Stimulated activated naive CD8-positive, alpha-beta T cell treated with anti-CD3 and anti-CD28 coated beads, Interleukin-15, amount 100 ng/mL, for 72 hours (primary cell): ENCODE measurements around the gene CKAP2L.
"Not testable (repeated sequence)": the region's sequence is repeated elsewhere in the genome, so short reads cannot be mapped to it uniquely, and the experiment has no call there.

Experiments
- ATAC-seq: fragments of 150-1000 bp; cut with Tn5 transposase; 2 replicates; pipeline ENCODE4 v1.10.0; 2021; ENCODE audit warnings: mild to moderate bottlenecking, moderate library complexity
- DNase-seq, 2 donors: peaks; one replicate each; pipeline ENCODE4 v3.0.0; 2021 to 2022
- H3K27ac Mint-ChIP-seq, 2 donors: one replicate each; pipeline ENCODE4 v1.8.0; 2022; ENCODE audit warnings: mild to moderate bottlenecking in 2 of 2, mixed read lengths in 2 of 2, moderate library complexity in 2 of 2
- H3K27me3 Mint-ChIP-seq: one replicate; pipeline ENCODE4 v1.8.0; 2022; ENCODE audit warnings: mixed read lengths
- H3K4me1 Mint-ChIP-seq: one replicate; pipeline ENCODE4 v1.8.0; 2022; ENCODE audit warnings: mild to moderate bottlenecking, mixed read lengths
- H3K4me3 Mint-ChIP-seq, 2 donors: one replicate each; pipeline ENCODE4 v1.8.0; 2022; ENCODE audit warnings: mild to moderate bottlenecking in 2 of 2, mixed read lengths in 2 of 2, moderate library complexity in 1 of 2
- H3K9me3 Mint-ChIP-seq, 2 donors: one replicate each; pipeline ENCODE4 v1.8.0; 2022; ENCODE audit warnings: mixed read lengths in 2 of 2

Gene CKAP2L

DNA sequence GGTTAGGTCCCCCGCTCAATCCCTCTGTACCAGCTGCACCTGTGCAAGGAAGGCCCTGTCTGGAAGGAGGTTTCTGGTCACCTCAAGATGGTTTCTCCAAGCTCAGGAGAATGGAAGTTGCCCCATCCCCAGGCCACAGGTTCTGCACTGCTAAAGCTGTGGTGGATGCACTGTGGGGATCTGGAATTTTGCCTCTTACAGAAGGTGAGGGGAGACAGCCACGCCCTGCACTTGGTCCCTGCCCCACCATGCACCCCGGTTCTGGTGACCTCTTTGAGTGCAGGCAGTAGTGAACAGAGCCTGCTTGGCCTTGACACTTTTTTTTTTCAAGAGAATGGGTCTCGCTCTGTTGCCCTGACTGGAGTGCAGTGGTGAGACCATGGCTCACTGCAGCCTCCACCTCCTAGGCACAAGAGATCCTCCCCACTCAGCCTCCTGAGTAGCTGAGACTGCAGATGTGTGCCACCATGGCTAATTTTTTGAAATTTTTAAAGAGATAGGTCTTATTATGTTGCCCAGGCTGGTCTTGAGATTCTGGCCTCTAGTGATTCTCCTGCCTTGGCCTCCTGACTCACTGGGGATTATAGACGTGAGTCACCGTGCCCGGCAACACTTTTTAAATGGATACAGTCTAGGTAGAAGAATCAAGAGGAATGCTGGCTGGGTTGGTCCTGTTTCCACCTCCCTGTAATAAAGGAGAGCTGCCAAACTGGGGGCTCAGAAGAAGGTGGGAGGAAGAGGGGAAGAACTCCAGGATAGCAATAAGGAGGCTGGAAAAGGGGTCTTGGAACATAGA lies 49.4 kb downstream of the CKAP2L start:
- Mint-ChIP-seq H3K4me3 (no peak overlapping the region), H3K9me3 (no peaks in the 10 kb centered on the region), H3K27ac (no peak overlapping the region), H3K4me1 (peaks cover 9% of the 10 kb centered on the region), H3K27me3 (peaks cover 43% of the 10 kb centered on the region)
- DNase-seq = no peak
- ATAC-seq = no peak

DNA sequence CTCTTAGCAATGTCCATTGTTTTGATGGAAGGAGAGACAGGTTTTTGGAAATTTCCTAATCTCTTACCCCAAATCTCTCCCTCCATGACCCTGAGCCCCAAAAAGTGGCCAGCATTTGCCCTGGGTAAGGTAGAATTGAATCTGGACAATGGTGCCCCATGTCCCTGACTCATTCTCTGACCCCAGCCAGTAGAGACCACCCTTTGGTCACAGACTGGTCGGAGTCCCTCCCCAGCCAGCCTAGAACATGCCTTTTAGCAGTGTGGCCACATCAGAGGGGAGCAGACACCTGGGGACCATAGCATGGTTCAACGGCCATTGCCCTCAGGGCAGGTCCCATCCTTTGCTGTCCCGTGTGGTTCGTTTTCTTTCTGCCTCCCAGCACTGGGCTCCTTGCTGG lies 50.1 kb downstream of the CKAP2L start:
- H3K9me3 Mint-ChIP-seq = no peaks in the 10 kb centered on the region
- H3K27me3 Mint-ChIP-seq = peaks cover 49% of the 10 kb centered on the region
- no peak overlapping the region for H3K27ac Mint-ChIP-seq
- ATAC-seq = no peak
- no peak for DNase-seq
- H3K4me1 Mint-ChIP-seq = peaks cover 9% of the 10 kb centered on the region
- H3K4me3 Mint-ChIP-seq = no peak overlapping the region

DNA sequence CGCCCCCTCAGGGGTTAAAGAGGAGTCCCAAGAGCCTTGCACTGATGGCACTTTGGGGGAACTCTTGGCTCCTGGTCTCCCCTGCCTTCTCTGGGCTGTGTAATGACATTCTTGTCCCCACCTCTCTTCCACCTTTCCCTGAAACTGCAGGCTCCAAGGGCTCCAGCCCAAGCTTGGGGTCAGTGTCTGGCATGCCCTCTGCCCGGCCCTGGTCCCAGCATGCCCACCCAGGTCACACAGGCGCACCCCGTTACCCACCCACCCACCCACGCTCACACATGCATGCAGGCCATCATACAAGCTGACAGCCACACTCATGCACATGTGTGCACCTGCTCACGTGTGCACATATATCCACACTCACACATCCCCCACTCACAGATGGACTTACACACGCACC lies 50.5 kb downstream of the CKAP2L start:
- H3K9me3 Mint-ChIP-seq = no peaks in the 10 kb centered on the region
- H3K27ac Mint-ChIP-seq = no peak overlapping the region
- H3K4me1 Mint-ChIP-seq = peaks cover 9% of the 10 kb centered on the region
- peaks cover 51% of the 10 kb centered on the region for H3K27me3 Mint-ChIP-seq
- ATAC-seq = no peak
- no peak overlapping the region for H3K4me3 Mint-ChIP-seq
- DNase-seq = no peak

DNA sequence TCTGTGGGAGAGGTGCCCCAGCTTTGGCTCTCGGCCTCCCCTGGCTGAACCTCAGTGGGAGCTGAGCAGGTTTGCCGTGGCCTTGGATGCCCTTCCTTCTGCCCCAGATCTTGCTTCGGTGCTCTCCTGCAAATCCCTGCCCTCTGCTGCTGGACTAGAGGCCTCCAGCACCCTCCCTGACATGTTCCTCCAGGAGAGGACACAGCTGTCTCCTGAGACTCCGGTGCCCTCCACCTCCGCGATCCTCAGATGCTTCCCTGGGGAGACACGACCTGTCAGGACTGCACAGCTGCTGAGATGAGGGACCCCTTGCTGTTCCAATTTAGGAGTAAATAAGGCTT lies 50.9 kb downstream of the CKAP2L start:
- H3K27ac Mint-ChIP-seq = no peak overlapping the region

DNA sequence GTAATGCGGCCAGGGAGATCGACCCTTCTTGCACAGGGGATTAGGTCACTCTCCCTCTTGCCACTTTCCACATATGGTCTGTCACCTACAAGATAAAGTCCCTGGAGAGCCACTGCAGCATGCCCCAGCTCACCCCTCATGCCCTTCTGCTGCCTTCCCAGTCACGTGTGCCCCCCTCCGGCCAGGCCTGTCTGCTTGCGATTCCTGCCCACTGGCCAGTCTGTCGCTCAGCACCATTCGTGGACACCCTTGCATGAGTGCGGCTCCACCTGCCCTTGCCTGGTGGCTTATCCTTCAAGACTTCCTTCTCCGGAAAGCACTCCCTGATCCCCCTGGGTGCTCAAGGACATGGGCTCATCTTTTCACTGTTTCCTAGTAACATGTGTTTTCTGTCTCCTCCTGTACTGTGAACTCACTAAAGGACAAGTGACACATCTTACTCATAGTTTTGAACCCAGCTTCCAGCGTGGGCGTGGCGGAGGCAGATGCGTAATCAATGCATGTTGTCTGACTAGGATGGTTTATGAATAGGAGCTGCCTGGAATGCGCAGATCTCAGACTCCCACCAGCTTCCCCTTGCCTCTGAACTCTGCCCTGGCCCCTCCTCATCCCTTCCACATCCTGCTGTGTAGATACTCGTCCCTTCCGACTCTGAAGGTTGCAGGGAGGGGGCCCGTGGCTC lies 51.4 kb downstream of the CKAP2L start:
- DNase-seq = peak in 1 of 2 donors; percentile 9
- ATAC-seq = no peak

More for the DNA sequence above, 50.9 kb downstream of the CKAP2L start:
- ATAC-seq (no peak), DNase-seq (peak in 1 of 2 donors; percentile 6)
- no peaks in the 10 kb centered on the region for H3K9me3 Mint-ChIP-seq
- H3K4me3 Mint-ChIP-seq = no peak overlapping the region
- peaks cover 9% of the 10 kb centered on the region for H3K4me1 Mint-ChIP-seq
- peaks cover 51% of the 10 kb centered on the region for H3K27me3 Mint-ChIP-seq

DNA sequence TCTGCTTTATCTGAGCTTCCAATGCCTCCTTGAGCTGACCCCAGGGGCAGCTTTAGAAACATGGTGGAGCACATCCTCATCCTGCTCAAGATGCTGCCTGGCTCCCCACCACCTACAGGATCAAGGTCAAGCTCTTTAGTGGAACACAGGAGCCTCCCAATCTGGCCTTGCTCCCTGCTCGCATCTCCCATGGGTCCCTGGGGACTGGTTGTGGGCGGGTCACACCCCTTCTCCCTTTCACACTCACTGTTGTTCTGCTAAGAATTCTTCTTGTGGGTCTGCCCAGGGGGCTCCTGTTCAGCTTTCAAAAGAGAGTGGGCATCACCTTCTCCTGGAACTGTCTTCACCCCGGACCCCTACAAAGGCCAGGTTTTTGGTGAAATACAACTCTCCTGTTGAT lies 51.9 kb downstream of the CKAP2L start:
- H3K27me3 Mint-ChIP-seq = peaks cover 51% of the 10 kb centered on the region
- no peaks in the 10 kb centered on the region for H3K9me3 Mint-ChIP-seq
- H3K4me1 Mint-ChIP-seq = peaks cover 18% of the 10 kb centered on the region
- peak overlapping the region in 1 of 2 donors; percentile 86 for H3K27ac Mint-ChIP-seq
- H3K4me3 Mint-ChIP-seq = no peak overlapping the region
- ATAC-seq (no peak), DNase-seq (peak in 1 of 2 donors; percentile 2)

More for the DNA sequence above, 51.4 kb downstream of the CKAP2L start:
- H3K27ac Mint-ChIP-seq = peak overlapping the region in 1 of 2 donors; percentile 86
- peaks cover 51% of the 10 kb centered on the region for H3K27me3 Mint-ChIP-seq
- H3K4me3 Mint-ChIP-seq = no peak overlapping the region
- no peaks in the 10 kb centered on the region for H3K9me3 Mint-ChIP-seq
- H3K4me1 Mint-ChIP-seq = peaks cover 12% of the 10 kb centered on the region

DNA sequence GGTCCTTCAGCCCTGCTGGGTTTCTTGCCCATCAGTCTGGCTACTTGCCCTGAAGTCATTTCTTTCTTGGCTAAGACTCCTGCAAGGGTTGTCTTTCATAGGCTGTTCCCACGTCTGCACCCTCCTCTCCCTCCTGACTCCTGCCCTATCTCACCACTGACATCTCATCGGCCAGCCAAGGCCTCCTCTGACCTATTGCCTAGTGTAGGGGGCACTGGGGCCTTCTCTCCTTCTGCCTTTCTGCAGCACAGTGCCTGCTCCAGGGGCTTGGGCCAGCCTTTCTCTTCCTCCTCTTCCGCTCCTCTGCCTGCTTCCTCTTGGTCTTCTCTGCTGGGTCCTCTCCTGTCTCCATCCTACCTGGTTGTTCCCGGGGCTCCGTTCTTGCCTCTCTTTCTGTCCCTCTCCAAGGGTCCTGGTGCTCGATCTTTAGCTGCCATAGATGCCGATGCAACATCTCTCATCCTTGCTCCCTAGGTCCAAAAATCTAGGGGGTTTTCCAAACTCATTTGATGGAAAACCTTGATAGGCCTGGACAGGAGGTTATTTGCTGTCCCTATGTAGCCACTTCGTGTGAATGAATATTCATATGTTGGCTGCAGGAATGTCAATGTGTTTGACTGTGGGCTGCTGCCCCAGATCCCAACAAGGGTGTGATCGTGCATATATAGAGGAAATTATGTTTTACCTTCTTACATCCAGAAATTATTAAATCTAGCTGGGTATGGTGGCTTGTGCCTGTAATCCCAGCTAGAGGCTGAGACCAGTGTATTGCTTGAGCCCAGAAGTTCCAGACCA lies 53.3 kb downstream of the CKAP2L start:
- peak in 1 of 2 donors; percentile 7 for DNase-seq
- Mint-ChIP-seq H3K4me1 (peaks cover 30% of the 10 kb centered on the region), H3K27me3 (peaks cover 57% of the 10 kb centered on the region), H3K27ac (peak overlapping the region in 1 of 2 donors; percentile 22), H3K4me3 (no peak overlapping the region), H3K9me3 (no peaks in the 10 kb centered on the region)
- ATAC-seq = no peak

DNA sequence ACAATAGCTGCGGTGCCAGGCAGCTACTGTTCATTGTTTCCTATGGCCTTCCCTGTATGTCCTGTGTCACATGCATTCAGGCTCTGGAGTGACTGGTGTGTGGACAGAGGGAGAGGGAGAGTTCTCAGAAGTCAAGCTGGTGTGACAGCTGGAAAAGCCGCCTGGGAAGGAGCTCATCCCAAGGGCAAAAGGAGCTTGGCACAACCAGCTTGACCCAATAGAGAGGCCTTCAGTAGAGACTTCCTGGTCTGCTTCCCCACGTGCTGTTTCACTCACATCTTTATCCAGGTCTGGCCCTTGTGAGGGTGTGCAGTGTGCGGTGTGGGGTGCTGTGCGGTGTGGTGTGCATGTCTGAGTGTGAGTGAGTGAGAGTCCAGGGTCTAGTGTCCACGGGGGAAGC lies 54.7 kb downstream of the CKAP2L start:
- Mint-ChIP-seq H3K4me1 (peaks cover 38% of the 10 kb centered on the region), H3K27ac (no peak overlapping the region), H3K4me3 (no peak overlapping the region)

DNA sequence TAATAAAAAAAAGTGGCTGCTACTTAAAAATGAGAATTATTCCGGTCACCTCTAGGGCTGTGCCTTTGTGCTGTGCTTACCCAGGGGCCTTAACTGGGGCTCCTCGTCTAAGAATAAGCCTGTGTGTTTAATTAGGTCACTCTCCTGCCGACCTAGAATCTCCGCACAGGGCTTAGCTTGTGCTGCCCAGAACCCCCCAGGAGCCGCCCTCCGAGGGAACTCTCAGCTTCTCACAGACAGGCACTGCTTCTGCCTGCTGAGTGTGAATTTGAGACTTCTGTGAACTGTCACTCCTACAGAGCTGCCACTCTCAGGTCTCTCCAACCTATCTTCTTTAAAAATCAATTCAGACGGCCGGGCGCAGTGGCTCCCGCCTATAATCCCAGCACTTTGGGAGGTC lies 55.4 kb downstream of the CKAP2L start:
- Mint-ChIP-seq H3K4me1 (peaks cover 38% of the 10 kb centered on the region), H3K4me3 (no peak overlapping the region), H3K27ac (peak overlapping the region in 1 of 2 donors; percentile 27), H3K9me3 (no peaks in the 10 kb centered on the region), H3K27me3 (peaks cover 68% of the 10 kb centered on the region)
- DNase-seq (peak in 1 of 2 donors; percentile 3), ATAC-seq (no peak)

More for the DNA sequence above, 54.7 kb downstream of the CKAP2L start:
- Mint-ChIP-seq H3K27me3 (peaks cover 68% of the 10 kb centered on the region), H3K9me3 (no peaks in the 10 kb centered on the region)
- ATAC-seq (no peak), DNase-seq (peak in 1 of 2 donors; percentile 2)

DNA sequence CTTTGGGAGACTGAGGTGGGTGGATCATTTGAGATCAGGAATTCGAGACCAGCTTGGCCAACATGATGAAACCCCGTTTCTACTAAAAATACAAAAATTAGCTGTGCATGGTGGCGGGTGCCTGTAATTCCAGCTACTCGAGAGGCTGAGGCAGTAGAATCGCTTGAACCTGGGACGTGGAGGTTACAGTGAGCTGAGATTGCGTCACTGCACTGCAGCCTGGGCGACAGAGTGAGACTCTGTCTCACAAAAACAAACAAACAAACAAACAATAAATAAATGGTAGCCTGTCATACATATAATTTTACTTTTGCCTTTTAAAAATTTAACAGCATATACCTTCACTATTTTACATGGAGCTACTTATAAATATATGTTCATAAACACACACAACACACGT lies 57.5 kb downstream of the CKAP2L start:
- not testable (repeated sequence) for H3K27ac Mint-ChIP-seq, H3K9me3 Mint-ChIP-seq, ATAC-seq, DNase-seq, H3K4me3 Mint-ChIP-seq
- Mint-ChIP-seq H3K4me1 (peaks cover 34% of the 10 kb centered on the region), H3K27me3 (peaks cover 48% of the 10 kb centered on the region)

DNA sequence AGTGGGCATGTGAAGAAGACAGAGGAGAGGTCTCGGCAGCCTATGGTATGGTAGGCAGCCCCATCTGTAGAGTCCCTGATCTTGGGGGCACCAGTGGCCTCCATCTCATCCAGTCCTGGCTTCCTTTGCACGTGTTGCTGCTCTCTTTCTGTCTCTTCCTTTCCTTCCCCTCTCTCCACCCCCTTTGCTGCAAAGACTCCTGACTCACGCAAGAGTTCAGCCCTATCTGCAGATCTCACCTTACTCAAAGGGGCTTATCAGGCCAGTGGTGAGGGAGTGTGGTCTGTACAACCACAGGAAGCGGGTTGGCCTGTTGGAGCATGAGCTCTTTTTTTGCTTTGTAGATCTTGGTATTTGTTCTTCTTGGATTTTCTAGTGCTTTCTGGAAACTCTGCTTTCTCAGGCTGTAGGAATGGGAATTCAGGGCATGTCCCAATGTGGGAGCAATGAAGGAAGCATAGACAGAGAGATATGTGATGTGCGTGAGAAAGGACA lies 58.2 kb downstream of the CKAP2L start:
- peaks cover 44% of the 10 kb centered on the region for H3K27me3 Mint-ChIP-seq
- H3K9me3 Mint-ChIP-seq = no peaks in the 10 kb centered on the region
- peak; percentile 66 to 73 for DNase-seq
- H3K4me1 Mint-ChIP-seq = peaks cover 36% of the 10 kb centered on the region
- peak overlapping the region; percentile 59 to 60 for H3K4me3 Mint-ChIP-seq
- H3K27ac Mint-ChIP-seq = no peak overlapping the region
- ATAC-seq = peak; percentile 100

DNA sequence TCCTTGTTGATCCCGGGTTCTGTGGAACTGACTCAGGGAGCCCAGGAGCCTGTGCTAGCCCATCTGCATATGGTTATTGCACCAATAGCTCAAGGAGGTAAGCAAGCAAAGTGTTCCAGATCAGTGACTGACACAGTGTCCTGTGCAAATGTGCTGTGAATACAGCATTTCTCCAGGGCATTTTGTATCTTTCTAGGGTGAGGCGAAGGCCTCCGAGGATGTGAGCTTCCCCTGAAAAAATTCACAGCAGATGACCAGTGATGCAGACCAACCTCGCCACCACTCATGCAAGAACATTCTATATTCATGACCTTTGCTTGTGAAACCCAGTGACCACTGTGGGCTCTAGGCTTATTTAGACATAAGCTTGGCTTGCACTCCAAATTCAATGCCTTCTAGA lies 58.8 kb downstream of the CKAP2L start:
- Mint-ChIP-seq H3K27ac (no peak overlapping the region), H3K9me3 (no peaks in the 10 kb centered on the region), H3K4me1 (peaks cover 36% of the 10 kb centered on the region), H3K4me3 (no peak overlapping the region), H3K27me3 (peaks cover 42% of the 10 kb centered on the region)
- ATAC-seq = no peak
- peak in 1 of 2 donors; percentile 1 for DNase-seq

DNA sequence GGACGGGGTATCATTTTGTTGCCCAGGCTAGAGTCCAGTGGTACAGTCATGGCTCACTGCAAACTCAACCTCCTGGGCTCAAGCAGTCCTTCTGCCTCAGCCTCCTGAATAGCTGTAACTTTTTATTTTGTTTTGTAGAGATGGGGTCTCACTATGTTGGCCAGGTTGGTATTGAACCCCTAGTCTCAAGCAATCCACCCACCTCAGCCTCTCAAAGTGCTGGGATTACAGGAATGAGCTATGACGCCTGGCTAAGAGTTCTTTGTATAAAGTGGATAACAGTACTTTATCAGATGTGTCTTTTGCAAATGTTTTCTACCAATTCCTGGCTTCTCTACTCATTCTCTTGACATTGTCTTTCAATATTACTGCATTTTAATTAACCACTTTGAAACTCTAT lies 60.7 kb downstream of the CKAP2L start:
- Mint-ChIP-seq H3K9me3 (no peaks in the 10 kb centered on the region), H3K27me3 (peaks cover 37% of the 10 kb centered on the region), H3K27ac (no peak overlapping the region), H3K4me3 (no peak overlapping the region), H3K4me1 (peaks cover 36% of the 10 kb centered on the region)
- DNase-seq = no peak
- ATAC-seq = no peak

DNA sequence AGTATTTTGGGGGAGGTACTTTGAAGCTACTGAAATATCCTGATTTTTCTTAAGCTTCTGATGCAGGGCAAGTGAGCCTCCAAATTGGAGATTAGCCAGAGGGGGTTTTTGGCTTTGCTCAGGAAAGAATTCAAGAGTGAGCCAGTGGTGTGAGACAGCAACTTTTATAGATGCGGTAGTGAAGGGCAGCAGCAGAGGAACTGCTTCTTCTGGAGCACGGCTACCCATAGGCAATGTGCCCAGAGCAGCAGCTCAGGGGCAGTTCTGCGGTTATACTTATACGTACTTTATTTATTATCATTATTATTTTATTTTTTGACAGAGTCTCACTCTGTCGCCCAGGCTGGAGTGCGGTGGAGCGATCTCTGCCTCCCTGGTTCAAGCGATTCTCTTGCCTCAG lies 63.4 kb downstream of the CKAP2L start:
- peaks cover 30% of the 10 kb centered on the region for H3K27me3 Mint-ChIP-seq
- no peak overlapping the region for H3K27ac Mint-ChIP-seq
- ATAC-seq (no peak), DNase-seq (no peak)
- peaks cover 14% of the 10 kb centered on the region for H3K4me1 Mint-ChIP-seq
- H3K4me3 Mint-ChIP-seq = no peak overlapping the region
- no peaks in the 10 kb centered on the region for H3K9me3 Mint-ChIP-seq

DNA sequence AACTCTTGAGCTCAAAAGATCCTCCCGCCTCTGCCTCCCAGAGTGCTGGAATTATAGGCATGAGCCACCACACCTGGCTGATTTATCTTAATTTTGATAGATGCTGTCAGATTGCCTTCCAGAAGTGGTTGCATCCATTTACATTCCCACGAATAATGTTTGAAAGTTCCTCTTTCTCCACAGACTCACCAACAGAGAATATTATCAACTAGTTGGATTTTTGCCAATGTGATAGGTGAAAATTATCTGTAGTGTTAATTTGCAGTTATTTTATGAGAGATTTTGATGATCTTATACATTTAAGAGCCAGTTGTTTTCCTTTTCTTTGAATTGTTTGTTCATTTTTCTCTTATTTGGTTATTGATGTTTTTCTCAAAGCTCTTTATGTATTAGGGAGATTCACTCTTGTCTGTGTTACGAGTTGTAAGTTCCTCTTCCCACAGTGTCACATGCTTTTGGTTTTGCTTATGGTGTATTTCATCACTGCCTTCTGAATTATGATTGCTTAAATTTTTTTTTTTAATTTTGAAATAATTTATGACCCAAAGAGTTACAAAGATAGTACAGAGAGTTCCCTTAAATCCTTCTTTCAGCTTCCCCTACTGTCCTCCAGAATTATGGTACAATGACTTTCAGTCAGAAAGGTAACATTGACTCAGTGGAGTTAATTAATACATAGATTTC lies 64.3 kb downstream of the CKAP2L start:
- Mint-ChIP-seq H3K4me1 (peaks cover 7% of the 10 kb centered on the region), H3K9me3 (no peaks in the 10 kb centered on the region), H3K4me3 (no peak overlapping the region), H3K27ac (no peak overlapping the region), H3K27me3 (peaks cover 21% of the 10 kb centered on the region)
- DNase-seq (no peak), ATAC-seq (no peak)
